Activated T-cell treated with anti-CD3 and anti-CD28 coated beads, Interleukin-2, amount 50 U/mL, for 72 hours (primary cell): ENCODE measurements around the gene MINDY3. TPM values are rescaled to one million over a fixed set of nuclear protein-coding genes. Genes with fewer than 3 reads are reported as not detected.

Source experiments
- ATAC-seq, 2 donors: fragments of 150-1000 bp; cut with Tn5 transposase; replicated peaks in 1 of 2; 2 replicates each; pipeline ENCODE4 v1.10.0; 2021; ENCODE audit warnings: moderate library complexity in 2 of 2, mild to moderate bottlenecking in 1 of 2
- DNase-seq, 2 donors: peaks; one replicate each; pipeline ENCODE4 v3.0.0; 2021 to 2022; ENCODE audit warnings: mixed read lengths in 1 of 2
- H3K27ac Mint-ChIP-seq: one replicate; pipeline ENCODE4 v1.8.0; 2022; ENCODE audit warnings: mild to moderate bottlenecking, moderate library complexity, mixed read lengths
- H3K27me3 Mint-ChIP-seq: one replicate; pipeline ENCODE4 v1.8.0; 2022; ENCODE audit warnings: low read depth, mixed read lengths
- H3K36me3 Mint-ChIP-seq, 2 donors: one replicate each; pipeline ENCODE4 v1.8.0; 2022; ENCODE audit warnings: mixed read lengths in 2 of 2, mild to moderate bottlenecking in 1 of 2; ENCODE audit not compliant: insufficient read depth in 2 of 2
- H3K4me1 Mint-ChIP-seq: one replicate; pipeline ENCODE4 v1.8.0; 2022; ENCODE audit warnings: low read depth, mixed read lengths
- H3K4me3 Mint-ChIP-seq, 2 donors: one replicate each; pipeline ENCODE4 v1.8.0; 2022; ENCODE audit warnings: mild to moderate bottlenecking in 2 of 2, mixed read lengths in 2 of 2, moderate library complexity in 2 of 2
- H3K9me3 Mint-ChIP-seq, 2 donors: one replicate each; pipeline ENCODE4 v1.8.0; 2022; ENCODE audit warnings: mixed read lengths in 2 of 2
- total RNA-seq, 2 donors: library from RNA; stranded (reverse); gene quantifications; one replicate each; pipeline ENCODE4 v1.2.3, GENCODE V29; 2022

The MINDY3 gene
- total RNA-seq, 2 donors from 2014 or later = 13.8 to 19.4 TPM

DNA sequence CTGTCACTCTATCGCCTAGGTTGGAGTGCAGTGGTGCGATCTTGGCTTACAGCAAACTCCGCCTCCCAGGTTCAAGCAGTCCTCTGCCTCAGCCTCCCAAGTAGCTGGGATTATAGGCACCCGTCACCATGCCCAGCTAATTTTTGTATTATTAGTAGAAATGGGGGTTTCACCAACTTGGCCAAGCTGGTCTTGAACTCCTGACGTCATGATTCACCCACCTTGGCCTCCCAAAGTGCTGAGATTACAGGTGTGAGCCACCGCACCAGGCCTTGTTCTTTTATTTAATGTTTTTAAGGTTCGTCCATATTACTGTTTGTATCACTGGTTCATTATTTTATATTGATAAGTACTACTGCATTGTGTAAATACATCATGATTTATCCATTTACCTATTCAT lies 130.4 kb downstream of the MINDY3 start:
- Mint-ChIP-seq H3K36me3 (no peaks in the 10 kb centered on the region), H3K27me3 (no peaks in the 10 kb centered on the region), H3K9me3 (peaks cover 3 to 4% of the 10 kb centered on the region in 2 donors), H3K4me1 (no peaks in the 10 kb centered on the region), H3K4me3 (no peak overlapping the region), H3K27ac (no peak overlapping the region)
- DNase-seq = no peak
- ATAC-seq = no peak

Other genes starting within 250 kb of the MINDY3 start
- gene ITGA8, start 140.6 kb downstream of the MINDY3 start, total RNA-seq = not detected